HUES64 (cell line): ENCODE results near the gene COL9A2.
A peak's percentile ranks its signal among the peaks of the same experiment; 100 is the strongest.

Source experiments
- H3K27ac ChIP-seq: 2 replicates; pipeline ENCODE4 v1.7.0; 2013; ENCODE audit warnings: low read depth, low read length, inconsistent platforms
- H3K27me3 ChIP-seq: 2 replicates; pipeline ENCODE4 v1.6.1; 2013; ENCODE audit warnings: mild to moderate bottlenecking, low read length; ENCODE audit not compliant: insufficient read depth
- H3K36me3 ChIP-seq: 2 replicates; pipeline ENCODE4 v1.6.1; 2013; ENCODE audit warnings: mild to moderate bottlenecking, low read length; ENCODE audit not compliant: insufficient read depth
- H3K4me1 ChIP-seq: 2 replicates; pipeline ENCODE4 v1.6.1; 2013; ENCODE audit warnings: mild to moderate bottlenecking, low read length, moderate library complexity; ENCODE audit not compliant: insufficient read depth
- H3K4me3 ChIP-seq: 2 replicates; pipeline ENCODE4 v1.5.1; 2013; ENCODE audit warnings: mild to moderate bottlenecking, low read length, moderate library complexity
- H3K9ac ChIP-seq: 2 replicates; pipeline ENCODE4 v1.6.1; 2013; ENCODE audit warnings: mild to moderate bottlenecking, low read depth, low read length
- H3K9me3 ChIP-seq: 2 replicates; pipeline ENCODE4 v1.6.1; 2013; ENCODE audit warnings: low read depth, low read length; ENCODE audit not compliant: insufficient read depth
- WGBS: fragments of 150-250, 120-280 bp; methylation state at CpG from one replicate; pipeline ENCODE4 v1.1.7; 2013; ENCODE audit warnings: missing lambda C conversion rate; 5-methylcytosine and 5-hydroxymethylcytosine counted together

COL9A2 gene

DNA sequence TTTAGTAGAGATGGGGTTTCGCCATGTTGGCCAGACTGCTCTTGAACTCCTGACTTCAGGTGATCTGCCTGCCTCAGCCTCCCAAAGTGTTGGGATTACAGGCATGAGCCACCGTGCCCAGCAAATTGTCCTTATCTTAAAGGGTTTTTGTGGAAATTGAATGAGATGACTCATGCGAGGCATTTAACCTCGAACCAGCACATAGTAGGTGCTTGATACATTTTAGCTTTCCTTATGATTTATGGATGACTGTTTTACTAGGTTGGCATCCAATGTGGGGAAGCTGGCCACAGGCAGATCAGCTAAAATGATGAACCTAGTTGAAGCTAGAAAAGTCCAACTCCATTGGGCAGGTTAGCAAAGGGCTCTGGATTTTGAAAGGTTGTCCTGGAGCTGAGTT lies 1.4 kb upstream of the COL9A2 start:
- H3K4me3 ChIP-seq = no peak overlapping the region
- H3K4me1 ChIP-seq = peaks cover 16% of the 10 kb centered on the region
- WGBS = 94% methylated on average over 4 of the region's 4 CpGs
- no peak overlapping the region for H3K27ac ChIP-seq
- H3K9ac ChIP-seq = no peak overlapping the region
- peaks cover 59% of the 10 kb centered on the region for H3K27me3 ChIP-seq
- H3K9me3 ChIP-seq = no peaks in the 10 kb centered on the region
- H3K36me3 ChIP-seq = no peaks in the 10 kb centered on the region

- Histone ChIP-seq H3K4me1 (peaks cover 16% of the 10 kb centered on the region), H3K36me3 (no peaks in the 10 kb centered on the region), H3K27me3 (peaks cover 64% of the 10 kb centered on the region), H3K9me3 (no peaks in the 10 kb centered on the region), H3K9ac (no peak overlapping the region), H3K27ac (no peak overlapping the region), H3K4me3 (peak overlapping the region; percentile 57)
- 13% methylated on average over 21 of the region's 21 CpGs for WGBS
These were observed 448 bp upstream of the COL9A2 start for GRCh38 chr1:40317394-40318074.

GRCh38 chr1:40315795-40316594 lies 1.1 kb downstream of the COL9A2 start:
- peak overlapping the region; percentile 33; the same call in 1 of the 2 replicates for H3K9ac ChIP-seq
- H3K9me3 ChIP-seq = no peaks in the 10 kb centered on the region
- H3K27me3 ChIP-seq = peaks cover 65% of the 10 kb centered on the region
- H3K4me1 ChIP-seq = peaks cover 16% of the 10 kb centered on the region
- no peaks in the 10 kb centered on the region for H3K36me3 ChIP-seq
- H3K4me3 ChIP-seq = peak overlapping the region; percentile 57
- no peak overlapping the region for H3K27ac ChIP-seq
- 3% methylated on average over 40 of the region's 41 CpGs for WGBS

GRCh38 chr1:40315239-40315794 lies 1.8 kb downstream of the COL9A2 start:
- Histone ChIP-seq H3K36me3 (no peaks in the 10 kb centered on the region), H3K9ac (peak overlapping the region; percentile 66; the same call in 1 of the 2 replicates), H3K9me3 (no peaks in the 10 kb centered on the region), H3K27ac (peak overlapping the region; percentile 54; the same call in 1 of the 2 replicates), H3K4me3 (peak overlapping the region; percentile 57), H3K4me1 (peaks cover 16% of the 10 kb centered on the region), H3K27me3 (peaks cover 65% of the 10 kb centered on the region)
- under 1% methylated on average over 41 of the region's 42 CpGs for WGBS

GRCh38 chr1:40314721-40315238 lies 2.3 kb downstream of the COL9A2 start:
- Histone ChIP-seq H3K4me3 (peak overlapping the region; percentile 57), H3K9me3 (no peaks in the 10 kb centered on the region), H3K36me3 (no peaks in the 10 kb centered on the region), H3K27me3 (peaks cover 65% of the 10 kb centered on the region), H3K4me1 (peaks cover 16% of the 10 kb centered on the region), H3K27ac (peak overlapping the region; percentile 54; the same call in 1 of the 2 replicates), H3K9ac (peak overlapping the region; percentile 66; the same call in 1 of the 2 replicates)
- WGBS = 18% methylated on average over 13 of the region's 13 CpGs

DNA sequence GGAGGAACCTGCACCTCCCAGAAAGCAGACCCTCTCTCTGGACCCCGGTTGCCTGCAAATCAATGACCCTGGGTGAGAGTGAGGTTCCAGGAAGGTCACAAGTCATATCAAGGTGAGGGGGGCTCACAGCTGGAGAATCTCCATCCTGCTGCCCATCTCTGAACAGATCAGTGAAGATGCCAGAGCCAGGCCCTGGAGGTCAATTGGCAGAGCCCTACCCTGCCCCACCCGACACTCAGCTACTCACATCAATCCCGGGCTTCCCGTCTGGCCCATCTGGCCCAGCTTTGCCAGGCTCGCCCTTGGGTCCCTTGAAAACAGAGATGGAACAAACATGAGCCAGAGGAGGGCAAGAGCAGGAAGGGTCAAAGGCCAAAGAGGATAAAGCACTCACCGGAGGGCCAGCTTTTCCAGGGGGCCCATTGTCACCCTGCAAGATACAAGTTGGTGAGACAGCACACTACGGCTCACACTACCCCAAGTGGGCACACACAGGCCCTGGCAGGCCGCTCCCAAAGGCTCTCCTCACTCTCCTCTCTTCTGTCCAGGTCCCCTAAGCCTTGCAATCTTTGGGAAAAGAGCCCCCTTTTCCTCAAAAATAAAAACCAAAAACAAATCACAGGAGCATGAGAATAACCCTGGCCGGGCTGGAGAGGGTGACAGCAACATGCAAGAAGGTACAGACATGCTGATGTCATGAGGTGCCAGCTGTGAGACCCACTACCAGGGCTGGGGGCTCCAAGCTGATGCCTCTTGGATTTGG lies 2.9 kb downstream of the COL9A2 start:
- Histone ChIP-seq H3K27ac (no peak overlapping the region), H3K4me1 (peaks cover 16% of the 10 kb centered on the region), H3K9ac (no peak overlapping the region), H3K27me3 (peaks cover 61% of the 10 kb centered on the region), H3K9me3 (no peaks in the 10 kb centered on the region), H3K4me3 (no peak overlapping the region), H3K36me3 (no peaks in the 10 kb centered on the region)
- 87% methylated on average over 9 of the region's 9 CpGs for WGBS

DNA sequence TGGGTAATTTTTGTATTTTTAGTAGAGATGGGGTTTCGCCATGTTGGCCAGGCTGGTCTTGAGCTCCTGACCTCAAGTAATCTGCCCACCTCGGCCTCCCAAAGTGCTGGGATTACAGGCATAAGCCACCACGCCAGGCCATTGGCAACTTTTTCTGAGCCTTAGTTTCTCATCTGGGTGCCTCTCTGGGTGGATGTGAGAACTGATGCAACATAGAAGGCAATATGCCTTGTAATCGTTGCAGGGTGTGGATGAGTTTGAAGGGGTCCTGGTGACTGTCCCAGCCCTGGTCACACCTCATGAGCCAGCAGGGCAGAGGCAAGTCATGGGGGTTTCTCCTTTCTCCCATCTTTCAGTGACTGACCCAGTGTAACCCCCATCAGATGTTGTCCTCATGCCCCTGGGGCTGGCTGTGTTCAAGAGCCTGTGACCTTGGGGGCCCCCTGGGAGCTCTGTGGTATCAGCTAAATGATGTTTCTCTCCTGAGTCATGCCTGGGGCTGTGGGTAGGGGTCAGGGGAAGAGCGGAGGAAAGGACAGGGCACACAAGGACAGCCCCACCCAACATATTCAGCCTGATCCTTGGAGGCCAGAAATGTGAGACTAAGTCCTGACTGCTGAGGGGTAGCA lies 3.6 kb downstream of the COL9A2 start:
- Histone ChIP-seq H3K9me3 (no peaks in the 10 kb centered on the region), H3K4me3 (no peak overlapping the region), H3K27me3 (peaks cover 54% of the 10 kb centered on the region), H3K36me3 (no peaks in the 10 kb centered on the region), H3K27ac (no peak overlapping the region), H3K4me1 (peaks cover 16% of the 10 kb centered on the region), H3K9ac (no peak overlapping the region)
- WGBS = 96% methylated on average over 4 of the region's 5 CpGs

GRCh38 chr1:40312238-40313205 lies 4.6 kb downstream of the COL9A2 start:
- Histone ChIP-seq H3K4me3 (no peak overlapping the region), H3K27me3 (peaks cover 46% of the 10 kb centered on the region), H3K9ac (no peak overlapping the region), H3K9me3 (no peaks in the 10 kb centered on the region), H3K36me3 (no peaks in the 10 kb centered on the region), H3K4me1 (peaks cover 14% of the 10 kb centered on the region), H3K27ac (no peak overlapping the region)
- WGBS = 77% methylated on average over 10 of the region's 10 CpGs

DNA sequence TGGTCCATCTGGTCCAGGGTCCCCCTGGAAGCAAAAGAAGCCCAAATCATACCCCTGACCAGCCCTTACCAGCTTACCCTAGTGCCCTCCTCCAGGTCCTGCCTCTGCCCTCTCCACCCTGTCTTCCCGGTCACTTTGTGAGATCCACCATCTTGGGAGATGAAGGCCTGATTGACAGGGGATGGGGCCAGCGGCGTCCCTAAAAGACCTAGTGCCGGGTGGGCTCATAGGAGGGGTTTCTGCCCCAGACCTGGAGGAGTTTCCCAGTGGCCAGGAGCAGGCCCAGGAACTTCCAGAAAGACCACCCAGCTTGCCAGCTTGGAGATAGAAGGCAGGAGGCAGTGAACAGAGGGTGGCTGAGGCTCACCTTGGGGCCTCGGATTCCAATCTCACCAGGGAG lies 5.4 kb downstream of the COL9A2 start:
- 93% methylated on average over 5 of the region's 5 CpGs for WGBS
- Histone ChIP-seq H3K27ac (no peak overlapping the region), H3K36me3 (no peaks in the 10 kb centered on the region), H3K9ac (no peak overlapping the region), H3K9me3 (no peaks in the 10 kb centered on the region), H3K27me3 (peaks cover 37% of the 10 kb centered on the region), H3K4me3 (no peak overlapping the region), H3K4me1 (peaks cover 12% of the 10 kb centered on the region)
